Activated CD4-positive, alpha-beta T cell treated with anti-CD3 and anti-CD28 coated beads, Interleukin-2, amount 50 U/mL, for 24 hours (primary cell): Measurements from ENCODE around the gene HIBCH.
"Not testable (repeated sequence)": the region's sequence is repeated elsewhere in the genome, so short reads cannot be mapped to it uniquely, and the experiment has no call there.

Experiments
- DNase-seq, 2 donors: peaks; one replicate each; pipeline ENCODE4 v3.0.0-alpha.2; 2020; ENCODE audit warnings: low read depth in 1 of 2, low spot score in 1 of 2

Gene HIBCH

DNA sequence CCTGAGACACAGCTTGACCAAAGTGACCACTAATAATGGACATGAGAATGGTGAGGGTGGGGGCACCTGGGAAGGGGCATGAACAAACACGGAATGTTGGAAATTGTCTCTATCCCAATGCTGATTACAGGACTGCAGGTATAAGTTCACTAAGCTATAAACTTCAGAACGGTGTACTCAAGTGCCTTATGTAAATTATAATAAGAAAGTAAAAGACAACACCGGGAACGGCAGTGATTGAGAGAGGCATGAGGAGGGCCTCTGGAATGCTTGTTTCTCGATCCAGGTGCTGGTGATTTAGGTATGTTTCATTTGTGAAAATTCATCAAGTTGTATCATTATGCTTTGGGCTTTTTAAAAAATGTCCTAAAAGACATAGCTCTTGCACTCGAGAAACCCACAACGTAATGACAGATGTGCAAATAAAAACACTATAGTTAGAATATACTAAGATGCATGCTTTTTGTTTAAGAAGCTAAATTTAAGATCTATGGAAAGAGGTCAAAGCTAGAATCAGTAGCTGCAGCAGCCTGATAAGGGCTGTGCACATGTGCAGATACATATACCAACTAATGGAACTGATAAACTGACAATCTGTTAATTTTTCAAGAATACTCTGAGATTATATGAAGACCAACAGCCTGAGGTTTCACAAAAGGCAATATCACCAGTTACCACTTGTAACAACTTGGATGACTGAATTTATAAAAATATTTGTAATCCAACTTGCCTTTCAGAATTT is 7.6 kb downstream of the HIBCH start:
- DNase-seq = no peak

DNA sequence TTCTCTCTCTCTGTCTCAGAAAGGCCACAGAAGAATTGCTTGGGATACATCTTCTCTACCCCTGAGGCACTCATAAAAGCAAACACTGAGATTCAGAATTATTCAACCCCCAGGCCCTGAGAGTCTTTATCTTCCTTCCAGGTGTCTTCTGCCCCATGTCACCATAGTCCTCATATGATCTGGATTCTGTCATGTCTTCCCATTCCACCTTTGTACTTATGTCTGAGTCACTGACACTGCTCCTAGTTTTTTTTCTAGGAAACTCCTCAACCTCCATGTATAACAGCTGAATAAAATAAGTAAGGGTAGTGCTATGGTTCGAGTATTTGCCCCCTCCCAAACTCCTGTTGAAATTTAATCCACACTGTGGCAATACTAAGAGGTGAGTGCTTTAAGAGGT is 11.6 kb downstream of the HIBCH start:
- DNase-seq = no peak

DNA sequence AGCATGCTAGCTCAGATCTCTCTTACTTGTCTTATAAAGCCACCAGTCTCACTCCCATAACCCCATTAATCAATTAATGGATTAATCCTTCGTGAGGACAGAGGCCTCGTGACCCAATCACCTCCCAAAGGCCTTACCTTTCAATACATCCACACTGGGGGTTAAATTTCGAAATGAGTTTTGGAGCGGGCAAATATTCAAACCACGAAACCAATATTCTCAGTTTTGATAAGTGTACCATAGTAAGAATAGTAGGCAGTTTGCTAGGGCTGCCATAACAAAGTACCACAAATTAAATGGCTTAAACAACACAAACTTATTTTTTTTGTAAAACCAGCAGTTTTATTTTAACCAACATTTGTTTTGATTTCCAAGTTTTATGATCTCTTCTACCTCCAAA is 15.2 kb downstream of the HIBCH start:
- DNase-seq = no peak

DNA sequence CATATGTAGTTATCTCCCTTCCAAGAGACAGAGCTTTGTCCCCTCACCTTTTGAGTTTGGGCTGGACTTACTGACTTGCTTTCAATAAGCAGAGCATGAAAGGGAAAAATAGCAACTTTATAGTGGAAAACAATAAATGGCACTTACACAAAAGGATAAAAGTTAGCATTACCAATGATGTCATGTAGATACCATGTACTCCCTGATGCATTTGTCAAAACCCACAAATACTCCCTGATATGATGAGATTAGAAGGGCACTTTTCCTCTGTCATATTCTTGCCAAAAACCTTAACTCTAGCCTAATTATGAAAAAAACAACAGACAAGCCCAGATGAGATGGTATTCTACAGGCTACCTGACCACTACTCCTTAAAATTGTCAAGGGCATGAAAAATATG is 16.0 kb downstream of the HIBCH start:
- no peak for DNase-seq

DNA sequence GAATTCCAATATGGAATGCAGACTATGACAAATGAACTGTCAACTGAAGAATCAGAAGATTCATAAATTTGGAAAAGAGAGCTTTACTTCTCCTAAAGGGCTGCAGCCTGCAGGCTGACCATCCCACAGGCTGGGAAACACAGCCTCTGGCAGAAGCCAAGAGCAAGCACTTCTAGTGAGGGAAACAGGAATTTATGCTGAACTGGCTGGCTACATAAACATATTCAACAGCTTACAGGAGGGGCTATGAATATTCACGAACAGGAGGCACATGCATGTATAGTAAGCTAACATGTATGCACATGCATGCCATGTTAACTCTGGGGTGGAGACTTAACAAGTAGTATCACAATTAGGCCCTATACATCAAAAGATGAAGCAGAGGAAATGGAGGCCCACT is 17.6 kb downstream of the HIBCH start:
- DNase-seq = no peak

DNA sequence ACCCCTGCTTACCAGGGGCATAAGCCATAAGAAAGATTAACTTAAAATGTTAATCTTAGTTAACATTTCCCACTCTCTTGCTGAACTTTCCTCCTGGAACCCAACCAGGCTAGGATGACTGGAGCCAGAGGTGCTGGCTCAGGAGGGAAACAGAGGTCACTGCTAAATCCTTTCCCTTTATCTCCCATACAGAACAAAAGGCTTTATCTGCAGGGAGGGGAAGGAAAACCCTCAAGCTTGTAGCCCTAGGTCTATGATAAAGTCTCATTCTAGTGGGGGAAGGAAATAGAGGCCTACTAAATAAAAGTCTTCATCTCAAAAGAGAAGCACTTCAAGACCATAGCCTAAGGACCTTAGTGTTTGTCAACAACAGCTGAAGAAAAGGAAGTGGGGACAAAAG is 18.6 kb downstream of the HIBCH start:
- no peak for DNase-seq

DNA sequence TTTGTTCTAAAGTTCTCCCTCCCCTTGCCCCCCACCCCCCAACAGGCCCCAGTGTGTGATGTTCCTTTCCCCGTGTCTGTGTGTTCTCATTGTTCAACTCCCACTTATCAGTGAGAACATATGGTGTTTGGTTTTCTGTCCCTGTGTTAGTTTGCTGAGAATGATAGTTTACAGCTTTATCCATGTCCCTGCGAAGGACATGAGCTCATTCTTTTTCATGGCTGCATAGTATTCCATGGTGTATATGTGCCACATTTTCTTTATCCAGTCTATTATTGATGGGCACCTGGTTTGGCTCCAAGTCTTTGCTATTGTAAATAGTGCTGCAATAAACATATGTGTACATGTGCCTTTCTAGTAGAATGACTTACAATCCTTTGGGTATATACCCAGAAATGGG is 21.7 kb downstream of the HIBCH start:
- DNase-seq = not testable (repeated sequence)

DNA sequence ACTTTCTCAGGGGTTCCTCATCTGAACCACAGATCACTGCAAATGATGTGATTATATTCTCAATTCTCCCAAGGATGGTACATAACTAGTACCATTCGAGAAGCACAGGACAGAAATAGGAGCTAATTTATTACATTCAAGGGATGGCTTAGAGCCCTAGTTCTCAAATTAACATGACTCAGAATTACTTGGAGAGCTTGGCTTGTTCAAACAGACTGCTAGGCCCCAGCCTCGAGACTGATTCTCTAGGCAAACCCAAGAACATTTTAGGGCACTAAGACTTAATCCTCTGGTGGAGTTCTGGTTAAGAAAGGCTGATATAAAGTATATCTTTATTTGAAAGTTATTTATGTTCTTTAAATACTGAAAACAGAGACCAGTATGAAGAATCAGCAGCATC is 35.8 kb downstream of the HIBCH start:
- no peak for DNase-seq

DNA sequence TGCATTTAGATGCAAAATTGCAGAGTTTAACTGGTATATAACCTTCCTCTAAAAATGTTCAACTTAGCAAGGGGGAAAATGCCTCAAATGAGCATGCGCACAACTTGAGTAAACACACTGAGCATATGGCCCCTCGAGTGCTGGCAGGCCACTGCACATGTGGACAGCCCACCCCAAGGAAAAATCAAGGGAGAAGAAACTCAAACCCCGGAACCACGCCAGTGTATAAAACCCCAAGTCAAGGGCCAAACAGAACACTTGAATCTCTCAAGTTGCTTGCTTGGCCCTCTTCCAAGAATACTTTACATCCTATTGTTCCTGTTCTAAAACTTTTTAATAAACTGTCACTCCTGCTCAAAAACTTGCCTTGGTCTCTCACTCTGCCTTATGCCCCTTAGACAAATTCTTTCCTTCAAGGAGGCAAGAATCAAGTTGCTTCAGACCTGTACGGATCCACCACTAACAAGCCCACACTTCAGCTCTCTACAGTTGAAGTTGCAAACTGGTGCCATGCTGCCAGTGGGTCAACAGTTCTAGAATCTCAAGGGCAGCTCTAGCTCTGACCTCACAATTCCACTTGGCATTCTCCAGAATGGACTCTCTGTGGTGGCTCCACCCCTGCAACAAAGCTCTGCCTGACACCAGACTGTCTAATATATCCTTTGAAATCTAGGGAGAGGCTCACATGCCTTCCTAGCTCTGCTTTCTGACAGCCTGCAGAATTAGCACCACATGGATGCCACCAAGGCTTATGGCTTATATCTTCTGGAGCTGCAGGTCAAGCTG is 38.9 kb downstream of the HIBCH start:
- DNase-seq = no peak

DNA sequence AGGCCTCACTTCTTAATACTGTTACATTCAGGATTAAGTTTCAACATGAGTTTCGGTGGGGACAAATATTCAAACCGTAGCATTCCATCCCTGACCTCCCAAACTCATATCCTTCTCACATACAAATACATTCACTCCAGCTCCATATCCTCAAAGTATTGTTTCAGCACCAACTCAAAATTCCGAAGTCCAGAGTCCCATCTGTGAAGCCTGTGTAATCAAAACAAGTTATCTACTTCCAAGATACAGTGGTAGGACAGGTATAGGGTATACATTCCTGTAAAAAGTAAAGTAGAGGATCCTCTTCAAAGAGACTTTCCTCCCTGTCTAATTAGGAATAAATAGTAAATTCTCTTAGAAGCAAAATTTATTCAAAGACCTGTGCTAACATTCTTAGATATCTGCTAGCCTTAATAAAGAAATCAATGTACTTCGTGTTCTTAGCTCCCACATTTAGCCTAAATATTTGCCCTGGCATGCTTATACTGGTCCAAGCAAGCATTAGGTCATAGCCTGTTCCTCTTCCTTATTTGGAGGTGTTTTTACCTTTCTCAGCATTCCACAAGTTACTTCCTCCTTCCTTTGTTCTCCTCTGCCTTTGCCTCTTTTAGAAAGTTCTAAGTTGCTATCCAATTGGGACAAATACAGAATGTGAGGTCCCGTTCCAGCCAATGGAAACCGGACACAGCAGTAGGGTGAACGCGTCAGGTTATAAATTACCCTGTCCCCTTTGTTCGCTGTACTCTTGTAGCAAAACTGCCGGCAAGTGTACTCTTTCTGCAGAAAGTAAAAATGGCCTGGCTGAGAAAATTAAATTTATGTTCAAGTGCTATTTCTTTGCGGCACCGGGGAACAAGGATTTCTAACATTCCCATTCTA is 40.1 kb downstream of the HIBCH start:
- not testable (repeated sequence) for DNase-seq

DNA sequence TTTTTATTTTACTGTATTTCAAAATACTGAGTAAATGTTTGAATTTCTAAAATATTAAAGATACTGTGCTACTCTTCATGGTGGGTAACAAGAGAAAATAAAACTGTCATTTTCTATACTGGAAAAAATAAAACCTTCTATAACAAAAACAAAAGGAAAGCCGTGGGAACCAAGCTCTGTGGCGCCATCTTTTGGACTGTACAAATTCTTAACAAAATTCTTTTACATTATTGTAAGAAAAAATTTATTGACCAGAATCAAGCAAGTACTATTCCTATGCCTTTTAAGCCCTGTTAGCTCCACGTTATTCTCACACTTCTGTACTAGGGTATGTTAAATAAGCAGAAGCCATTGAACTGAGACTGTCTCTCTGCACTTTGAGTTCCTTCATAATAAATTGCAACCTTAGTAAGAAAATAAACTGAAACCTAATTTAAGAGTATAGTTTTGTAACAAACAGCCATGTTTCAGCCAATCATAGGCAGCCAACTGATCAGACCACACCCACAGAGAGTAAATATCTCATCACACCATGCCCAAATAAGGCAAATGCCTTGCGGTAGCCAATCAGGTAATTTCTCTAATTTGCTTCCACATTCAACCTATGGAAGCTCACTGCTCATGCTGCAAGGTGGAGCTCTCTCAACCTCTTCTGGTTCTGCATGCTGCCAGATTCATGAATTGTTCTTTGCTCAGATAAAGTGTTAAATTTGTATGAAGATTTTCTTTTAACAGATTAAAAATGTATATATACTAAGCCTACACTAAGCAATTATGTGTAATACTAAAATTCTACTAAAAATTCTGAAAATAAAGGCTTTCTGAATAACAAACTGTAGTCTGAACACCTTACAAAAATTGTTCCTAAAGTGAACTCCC is 42.2 kb downstream of the HIBCH start:
- DNase-seq = no peak

DNA sequence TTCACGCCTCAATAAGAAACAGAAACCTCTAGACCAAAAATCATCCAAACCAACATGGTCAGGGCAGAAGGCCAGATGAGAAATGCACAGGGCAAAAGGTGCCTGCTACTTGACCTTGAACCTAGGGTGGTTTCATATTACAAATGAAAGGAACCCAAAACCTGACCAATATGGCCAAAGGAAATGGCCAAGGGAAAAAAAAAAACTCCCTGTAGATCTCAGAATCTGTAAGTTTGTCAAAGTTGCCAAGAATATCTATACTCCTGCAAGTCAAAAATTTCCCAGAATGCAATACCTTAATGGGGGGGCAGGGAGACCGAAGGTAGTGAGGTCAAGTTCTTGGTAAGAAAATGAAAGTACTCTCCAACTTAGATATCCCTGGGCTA is 47.2 kb downstream of the HIBCH start:
- no peak for DNase-seq

DNA sequence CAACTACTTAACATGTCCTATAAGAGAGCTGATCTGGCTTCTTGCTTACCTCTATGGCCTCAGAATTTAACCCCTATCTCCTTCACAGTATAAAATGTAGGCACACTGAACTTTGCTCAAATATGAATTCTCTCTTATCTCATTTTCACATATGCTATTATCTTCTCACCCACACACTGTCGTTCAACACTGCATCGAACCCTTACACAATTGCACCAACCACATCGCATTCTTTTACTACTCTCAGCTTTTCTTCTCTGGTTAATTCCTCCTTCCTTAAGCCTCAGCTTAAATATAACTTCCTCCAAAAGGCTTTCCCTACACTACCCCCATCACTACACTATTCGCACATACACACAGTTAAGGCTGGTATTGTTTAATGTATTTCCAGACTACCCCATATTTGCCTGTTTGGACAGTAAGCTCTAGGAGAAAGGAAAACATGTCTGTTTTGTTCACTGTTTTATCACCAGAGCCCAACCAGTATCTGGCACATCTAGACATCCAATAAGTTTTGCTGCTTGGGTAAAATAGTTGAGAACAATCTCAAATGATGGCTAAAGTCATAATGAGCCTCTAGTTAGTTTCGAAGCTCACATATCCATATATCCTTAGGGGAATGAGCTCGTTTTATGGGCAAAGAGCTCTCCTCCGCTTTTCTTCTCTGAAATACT is 47.7 kb downstream of the HIBCH start:
- DNase-seq = no peak

DNA sequence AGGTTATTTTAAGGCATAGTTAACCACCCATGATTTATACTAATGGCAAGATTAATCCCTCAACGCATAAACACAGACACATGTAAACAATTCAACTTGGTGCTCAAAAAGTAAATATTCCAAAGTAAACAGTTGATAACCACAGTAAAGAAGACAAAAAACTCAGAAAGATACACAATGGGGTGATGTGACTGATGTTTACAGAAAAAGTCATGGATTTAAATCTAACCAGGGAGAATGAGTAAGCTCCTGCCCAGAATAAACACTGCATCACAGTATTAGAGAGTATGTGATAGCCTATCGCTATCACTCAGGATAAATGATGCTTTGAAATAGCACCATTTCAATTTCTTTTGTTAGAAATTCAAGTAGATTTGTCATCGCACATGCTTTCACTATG is 49.3 kb downstream of the HIBCH start:
- DNase-seq = no peak

DNA sequence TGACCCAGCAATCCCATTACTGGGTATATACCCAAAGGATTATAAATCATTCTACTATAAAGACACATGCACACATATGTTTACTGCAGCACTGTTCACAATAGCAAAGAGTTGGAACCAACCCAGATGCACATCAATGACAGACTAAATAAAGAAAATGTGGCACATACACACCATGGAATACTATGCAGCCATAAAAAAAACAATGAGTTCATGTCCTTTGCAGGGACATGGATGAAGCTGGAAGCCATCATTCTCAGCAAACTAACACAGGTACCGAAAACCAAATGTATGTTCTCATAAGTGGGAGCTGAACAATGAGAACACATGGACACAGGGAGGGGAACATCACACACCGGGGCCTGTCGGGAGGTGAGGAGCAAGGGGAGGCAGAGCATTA is 49.9 kb downstream of the HIBCH start:
- DNase-seq = not testable (repeated sequence)

DNA sequence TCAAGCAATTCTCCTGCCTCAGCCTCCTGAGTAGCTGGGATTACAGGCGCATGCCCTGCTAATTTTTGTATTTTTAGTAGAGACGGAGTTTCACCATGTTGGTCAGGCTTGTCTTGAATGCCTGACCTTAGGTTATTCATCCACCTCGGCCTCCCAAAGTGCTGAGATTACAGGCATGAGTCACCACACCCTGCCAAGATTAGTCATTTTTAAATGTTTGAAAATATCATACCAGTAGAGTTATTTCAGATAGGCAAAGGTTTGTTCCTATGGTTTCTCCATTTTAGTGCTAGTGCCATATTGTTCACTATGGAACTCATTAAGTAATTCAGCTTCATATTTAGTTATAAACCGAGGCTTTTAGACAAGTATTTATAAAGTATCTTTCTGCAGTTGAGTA is 52.3 kb downstream of the HIBCH start:
- DNase-seq = no peak

DNA sequence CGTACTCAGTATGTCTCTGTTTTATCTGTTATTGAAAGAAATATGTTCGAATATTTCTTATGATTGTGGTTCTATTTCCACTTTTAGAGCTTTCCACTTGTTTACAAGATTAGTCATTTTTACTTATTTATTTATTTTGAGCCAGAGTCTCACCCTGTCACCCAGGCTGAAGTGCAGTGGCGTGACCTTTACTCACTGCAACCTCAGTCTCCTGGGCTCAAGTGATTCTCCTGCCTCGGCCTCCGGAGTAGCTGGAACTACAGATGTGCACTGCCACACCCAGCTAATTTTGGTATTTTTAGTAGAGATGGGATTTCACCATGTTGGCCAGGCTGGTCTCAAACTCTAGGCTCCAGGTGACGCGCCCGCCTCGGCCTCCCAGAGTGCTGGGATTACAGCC is 53.3 kb downstream of the HIBCH start:
- DNase-seq = no peak

DNA sequence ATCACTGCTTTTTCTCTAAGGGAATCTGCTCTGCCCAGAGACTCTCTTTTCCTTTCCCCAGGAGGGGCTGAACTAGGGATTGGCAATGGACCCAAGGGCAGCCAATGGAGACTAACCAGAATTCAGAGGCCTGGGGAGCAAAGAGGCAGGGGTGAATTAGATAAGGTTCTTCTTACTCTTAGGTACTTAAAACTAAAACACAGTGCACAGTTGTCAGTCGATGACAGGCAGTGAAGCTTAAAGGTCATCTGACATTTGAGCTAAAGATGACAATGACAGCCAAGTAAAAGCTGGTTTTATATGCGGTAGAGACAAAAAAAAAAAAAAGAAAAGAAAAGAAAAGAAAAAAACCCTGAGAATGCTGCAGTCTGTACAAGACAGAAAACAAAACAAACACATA is 57.8 kb downstream of the HIBCH start:
- no peak for DNase-seq

DNA sequence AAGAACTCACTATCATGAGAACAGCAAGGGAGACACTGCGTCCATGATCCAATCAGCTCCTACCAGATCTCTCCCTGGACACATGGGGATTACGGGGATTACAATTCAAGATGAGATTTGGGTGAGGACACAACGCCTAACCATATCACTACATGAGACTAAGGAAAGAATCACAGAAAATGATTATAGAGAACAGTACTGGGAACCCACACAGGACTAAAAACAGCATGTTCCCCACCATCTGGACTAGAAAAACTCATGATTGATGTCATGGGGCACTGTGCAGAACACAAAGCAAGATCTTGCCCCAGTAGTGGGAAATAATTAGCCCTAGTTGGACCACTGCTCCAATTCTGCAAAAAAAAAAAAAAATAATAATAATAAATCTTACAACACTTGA is 63.5 kb downstream of the HIBCH start:
- DNase-seq = no peak

DNA sequence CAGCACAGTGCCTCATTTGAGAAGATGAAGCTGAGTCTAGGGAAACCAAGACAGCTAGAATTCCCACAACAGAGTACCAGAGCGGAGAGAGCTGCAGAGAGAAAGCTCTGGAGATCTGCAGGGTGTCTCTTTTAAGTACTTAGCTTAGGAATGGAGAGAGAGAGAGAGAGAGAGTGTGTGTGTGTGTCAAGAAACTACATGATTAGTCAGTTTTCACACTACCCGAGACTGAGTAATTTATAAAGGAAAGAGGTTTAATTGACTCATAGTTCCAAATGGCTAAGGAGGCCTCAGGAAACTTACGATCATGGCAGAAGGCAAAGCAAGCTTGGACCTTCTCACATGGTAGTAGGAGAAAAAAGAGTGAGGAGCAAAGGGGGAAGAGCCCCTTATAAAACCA is 64.0 kb downstream of the HIBCH start:
- no peak for DNase-seq
